Vein endothelial cell (primary cell): ENCODE results near the gene OR51F2. TPM values are rescaled to one million over a fixed set of nuclear protein-coding genes. Genes with fewer than 3 reads are reported as not detected.

Experiments used
- total RNA-seq: library from RNA; depleted of rRNA; stranded (reverse); fragments of >200 nt; gene quantifications from 2 replicates; pipeline ENCODE4 v1.2.3, GENCODE V29; 2012

The OR51F2 gene, protein sequence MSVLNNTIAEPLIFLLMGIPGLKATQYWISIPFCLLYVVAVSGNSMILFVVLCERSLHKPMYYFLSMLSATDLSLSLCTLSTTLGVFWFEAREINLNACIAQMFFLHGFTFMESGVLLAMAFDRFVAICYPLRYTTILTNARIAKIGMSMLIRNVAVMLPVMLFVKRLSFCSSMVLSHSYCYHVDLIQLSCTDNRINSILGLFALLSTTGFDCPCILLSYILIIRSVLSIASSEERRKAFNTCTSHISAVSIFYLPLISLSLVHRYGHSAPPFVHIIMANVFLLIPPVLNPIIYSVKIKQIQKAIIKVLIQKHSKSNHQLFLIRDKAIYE
- not detected in 2 replicates for total RNA-seq

DNA sequence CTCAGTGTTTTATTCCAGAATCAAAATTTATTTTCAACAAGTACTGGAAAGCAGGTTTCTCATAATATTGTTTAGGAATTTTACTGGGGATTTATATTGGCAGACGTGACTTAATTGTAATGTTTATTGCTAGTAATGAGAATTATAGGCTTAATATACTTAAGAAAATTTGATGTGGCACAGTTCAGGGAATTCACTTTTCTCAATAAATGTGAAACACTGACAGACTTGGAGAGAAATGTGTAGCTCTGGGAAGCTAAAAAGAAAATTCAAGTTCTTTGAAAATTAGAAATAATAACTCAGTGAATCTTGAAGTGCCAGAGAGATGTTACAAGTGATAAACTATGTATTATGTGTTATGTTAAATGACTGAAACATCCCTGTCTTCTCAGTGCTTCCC is at the start of gene OR51F2:
OR51F2 (plus strand) TSS at position 301 of the 400 bp plus-strand sequence. CDS start 101 bp downstream, outside the sequence.

DNA sequence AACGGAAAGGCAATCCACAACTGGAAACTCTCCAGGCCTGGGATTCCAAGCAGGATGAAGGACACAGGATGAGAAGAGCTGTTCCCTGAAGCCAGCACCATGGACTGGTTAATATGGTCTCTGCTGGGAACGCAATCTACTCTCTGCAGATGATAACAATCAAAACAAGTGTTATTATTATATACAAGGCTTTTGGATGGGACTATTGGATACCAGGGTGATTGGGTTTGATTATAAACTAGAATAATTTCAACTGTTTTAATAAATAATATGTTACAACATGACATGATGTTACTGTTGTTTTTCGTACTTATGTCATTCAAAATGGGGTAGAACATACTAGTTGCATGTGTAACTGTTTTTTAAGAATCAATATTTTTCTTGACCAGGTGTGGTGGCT is 16.8 kb upstream of the OR51F2 start, which contains the start of gene OR52R1:
OR52R1 (minus strand) TSS at position 101 of the 400 bp plus-strand sequence; CDS start at position 101, 0 bp downstream.

DNA sequence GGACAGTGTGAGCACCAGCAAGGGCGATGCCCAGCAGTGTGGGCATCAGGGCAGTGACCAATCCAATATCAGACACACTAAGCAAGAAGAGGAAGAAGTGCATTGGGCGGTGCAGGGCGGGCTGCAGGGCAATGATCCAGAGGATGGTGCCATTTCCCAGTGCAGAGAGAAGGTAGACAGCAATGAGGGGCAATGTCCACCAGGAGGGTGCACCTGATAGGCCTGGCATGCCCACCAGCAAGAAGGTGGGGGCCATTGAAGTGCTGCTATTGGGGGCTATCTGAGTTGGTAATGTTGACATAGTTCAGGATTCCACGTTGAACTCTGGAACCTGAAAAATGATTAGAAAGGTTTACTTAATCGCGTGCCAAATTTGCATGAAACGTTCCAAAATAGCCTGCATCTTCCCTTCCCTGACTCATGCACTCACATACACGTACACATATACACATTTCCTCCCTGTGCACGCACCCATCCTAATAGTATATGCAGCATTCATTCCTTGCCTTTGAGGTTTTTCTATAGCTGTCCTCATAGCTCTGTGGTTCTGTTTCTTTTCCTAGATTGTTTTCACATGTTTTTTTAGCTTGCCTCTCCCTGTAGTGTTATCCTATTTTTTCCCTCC is 27.9 kb downstream of the OR51F2 start, which contains the start of gene OR51S1:
OR51S1 (minus strand) TSS at position 301 of the 625 bp plus-strand sequence; CDS start at position 301, 0 bp downstream.

Other genes starting within 250 kb of the OR51F2 start
- gene OR52I2, start 239.6 kb upstream of the OR51F2 start, total RNA-seq = not detected in 2 replicates
- not detected in 2 replicates for gene OR52I1, start 227.3 kb upstream of the OR51F2 start, total RNA-seq
- 13.9 and 15.4 TPM in 2 replicates for gene TRIM68, start 213.1 kb upstream of the OR51F2 start, total RNA-seq
- gene OR51D1, start 183.8 kb upstream of the OR51F2 start, total RNA-seq = not detected in 2 replicates
- not detected in 2 replicates for gene OR51E1, start 177.3 kb upstream of the OR51F2 start, total RNA-seq
- not detected in 2 replicates for gene OR51E2, start 123.5 kb upstream of the OR51F2 start, total RNA-seq
- gene MMP26, start 116.5 kb upstream of the OR51F2 start, total RNA-seq = not detected in 2 replicates
- not detected in 2 replicates for gene OR51F1, start 51.4 kb upstream of the OR51F2 start, total RNA-seq
- not detected in 2 replicates for gene OR52R1, start 16.9 kb upstream of the OR51F2 start, total RNA-seq
- not detected in 2 replicates for gene OR51S1, start 27.9 kb downstream of the OR51F2 start, total RNA-seq
- gene OR51T1, start 60.6 kb downstream of the OR51F2 start, total RNA-seq = not detected in 2 replicates
- gene OR51A7, start 82.5 kb downstream of the OR51F2 start, total RNA-seq = not detected in 2 replicates
- gene OR51G2, start 98.0 kb downstream of the OR51F2 start, total RNA-seq = not detected in 2 replicates
- gene OR51G1, start 103.0 kb downstream of the OR51F2 start, total RNA-seq = not detected in 2 replicates
- not detected in 2 replicates for gene OR51A4, start 126.3 kb downstream of the OR51F2 start, total RNA-seq
- not detected in 2 replicates for gene OR51A2, start 134.4 kb downstream of the OR51F2 start, total RNA-seq
- gene OR51L1, start 173.5 kb downstream of the OR51F2 start, total RNA-seq = not detected in 2 replicates
- not detected in 2 replicates for gene OR52J3, start 225.2 kb downstream of the OR51F2 start, total RNA-seq
- gene OR52E2, start 238.3 kb downstream of the OR51F2 start, total RNA-seq = not detected in 2 replicates
- not detected in 2 replicates for gene OR52E1, start 248.3 kb downstream of the OR51F2 start, total RNA-seq